GM21381 (cell line): ENCODE measurements around the gene AFAP1.

Experiments used
- ATAC-seq: cut with Tn5 transposase; IDR thresholded peaks from one replicate; pipeline ENCODE4 v1.9.1; 2021; ENCODE audit warnings: mild to moderate bottlenecking, moderate library complexity; ENCODE audit not compliant: unreplicated experiment

AFAP1 gene

DNA sequence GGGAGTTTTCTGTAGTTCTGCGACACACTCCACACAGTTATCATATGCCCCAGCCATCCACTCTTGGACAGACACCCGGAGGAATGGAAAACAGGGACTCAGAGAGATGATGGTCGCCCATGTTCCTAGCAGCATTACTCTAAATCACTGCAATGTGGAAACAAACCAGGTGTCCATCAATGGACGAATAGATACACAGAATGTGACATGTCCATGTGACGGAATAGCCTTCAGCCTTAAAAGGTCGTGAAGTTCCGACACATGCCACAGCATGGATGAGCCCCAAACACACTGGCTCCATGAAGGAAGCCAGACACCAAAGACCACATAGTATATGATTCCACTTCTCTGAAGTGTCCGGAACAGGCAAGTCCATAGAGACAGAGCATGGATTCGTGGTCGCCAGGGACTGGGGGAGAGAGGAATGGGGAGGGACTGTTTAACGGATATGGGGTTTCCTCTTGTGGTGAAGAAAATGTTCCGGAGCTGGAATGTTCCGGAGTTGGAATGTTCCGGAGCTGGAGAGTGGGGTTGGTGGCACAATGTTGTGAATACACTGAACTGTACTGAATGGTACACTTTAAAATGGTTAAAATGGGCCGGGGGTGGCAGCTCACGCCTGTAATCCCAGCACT lies 28.7 kb upstream of the AFAP1 start:
- no peak for ATAC-seq

- ATAC-seq = no peak
Measured at GRCh38 chr4:7967501-7968261, 28.0 kb upstream of the AFAP1 start.

DNA sequence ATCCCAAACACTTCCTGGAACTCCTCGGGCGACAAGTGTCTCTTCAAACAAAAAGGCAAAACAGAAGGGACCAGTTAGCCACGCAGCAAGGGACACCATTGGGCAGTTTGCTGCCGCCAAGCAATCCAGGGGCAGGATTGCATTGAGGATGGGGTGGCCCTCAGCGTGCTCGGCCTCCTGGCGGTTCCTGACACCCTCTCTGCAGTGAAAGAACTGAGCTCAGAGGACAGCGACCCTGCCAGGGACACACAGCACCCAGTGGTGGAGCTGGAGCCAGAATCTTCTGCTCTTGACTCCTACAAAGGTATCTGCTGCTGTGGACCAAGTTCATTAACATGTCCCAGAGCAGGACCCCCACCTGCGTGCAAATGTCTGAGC lies 27.4 kb upstream of the AFAP1 start:
- no peak for ATAC-seq

GRCh38 chr4:7966281-7967062 lies 26.8 kb upstream of the AFAP1 start:
- no peak for ATAC-seq

DNA sequence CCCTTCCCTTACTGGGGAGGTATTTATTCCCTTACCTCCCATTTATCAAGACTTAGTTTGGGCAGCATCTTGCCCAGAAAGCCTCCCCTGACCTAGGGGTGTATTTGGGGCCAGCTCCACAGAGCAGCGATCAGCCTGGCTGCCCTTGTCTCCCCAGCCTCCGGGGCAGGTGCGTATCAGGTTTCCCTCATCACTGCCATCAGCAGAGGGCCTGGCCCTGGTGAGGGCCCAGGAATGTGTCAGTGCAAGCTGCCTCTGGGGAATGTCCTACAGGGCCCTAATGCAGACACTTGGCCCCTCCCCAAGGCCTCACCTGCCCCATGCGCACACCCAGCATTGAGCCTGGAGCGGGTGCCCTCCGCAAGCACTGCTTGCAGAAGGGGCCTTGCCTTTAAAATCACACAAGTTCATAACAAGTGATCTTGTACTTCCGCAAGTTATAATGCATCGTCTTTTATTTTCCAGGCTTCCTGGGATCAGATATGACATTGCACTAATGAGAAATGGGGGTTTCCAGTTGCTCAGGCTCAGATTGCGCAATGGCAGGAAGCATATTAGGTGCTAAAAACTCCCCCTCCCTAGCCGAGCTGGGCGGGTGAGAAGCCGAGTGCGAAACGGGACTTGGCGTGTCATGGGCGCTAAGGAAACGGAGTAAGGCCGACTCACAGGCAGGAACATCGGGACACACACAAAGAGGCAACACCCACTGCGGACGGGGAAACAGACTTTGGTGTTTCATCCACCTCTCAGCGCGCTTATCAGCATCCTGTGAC lies 25.4 kb upstream of the AFAP1 start:
- no peak for ATAC-seq

DNA sequence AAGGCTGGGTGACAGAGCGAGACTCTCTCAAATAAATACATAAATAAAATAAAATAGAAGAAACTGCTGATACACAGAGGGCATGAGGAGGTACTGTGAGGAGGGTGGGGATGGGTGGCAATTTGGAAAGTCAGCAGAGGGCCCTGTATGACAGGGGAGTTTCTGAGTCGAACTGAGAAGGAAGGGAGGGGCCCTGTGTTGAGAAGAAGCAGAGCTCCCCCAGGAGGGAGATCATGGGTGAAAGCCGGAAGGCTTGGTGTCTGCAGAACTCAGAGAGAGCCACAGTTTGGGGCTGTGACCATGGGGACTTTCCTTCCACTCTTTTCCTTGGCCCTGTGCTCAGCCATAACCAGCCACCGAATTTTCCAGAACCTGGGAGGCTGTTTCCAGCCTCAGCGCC lies 24.8 kb upstream of the AFAP1 start:
- ATAC-seq = no peak

DNA sequence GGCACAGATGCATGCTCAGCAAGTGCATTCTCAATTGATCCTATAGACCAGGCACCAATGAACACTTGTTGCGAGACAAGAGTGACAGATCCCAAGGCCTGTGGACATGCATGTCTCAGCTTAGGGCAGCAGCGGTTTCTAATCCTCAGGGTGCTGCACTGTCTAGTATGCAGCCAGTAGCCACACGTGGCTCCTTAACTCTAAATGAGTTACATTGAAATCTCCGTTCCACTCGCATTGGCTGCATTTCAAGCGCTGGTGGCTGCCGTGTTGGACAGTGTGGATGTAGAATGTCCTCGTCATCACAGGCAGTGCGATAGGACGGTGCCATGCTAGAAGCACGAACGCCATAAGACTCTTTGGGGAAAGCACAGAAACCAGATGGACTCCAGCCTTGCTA lies 24.0 kb upstream of the AFAP1 start:
- no peak for ATAC-seq

DNA sequence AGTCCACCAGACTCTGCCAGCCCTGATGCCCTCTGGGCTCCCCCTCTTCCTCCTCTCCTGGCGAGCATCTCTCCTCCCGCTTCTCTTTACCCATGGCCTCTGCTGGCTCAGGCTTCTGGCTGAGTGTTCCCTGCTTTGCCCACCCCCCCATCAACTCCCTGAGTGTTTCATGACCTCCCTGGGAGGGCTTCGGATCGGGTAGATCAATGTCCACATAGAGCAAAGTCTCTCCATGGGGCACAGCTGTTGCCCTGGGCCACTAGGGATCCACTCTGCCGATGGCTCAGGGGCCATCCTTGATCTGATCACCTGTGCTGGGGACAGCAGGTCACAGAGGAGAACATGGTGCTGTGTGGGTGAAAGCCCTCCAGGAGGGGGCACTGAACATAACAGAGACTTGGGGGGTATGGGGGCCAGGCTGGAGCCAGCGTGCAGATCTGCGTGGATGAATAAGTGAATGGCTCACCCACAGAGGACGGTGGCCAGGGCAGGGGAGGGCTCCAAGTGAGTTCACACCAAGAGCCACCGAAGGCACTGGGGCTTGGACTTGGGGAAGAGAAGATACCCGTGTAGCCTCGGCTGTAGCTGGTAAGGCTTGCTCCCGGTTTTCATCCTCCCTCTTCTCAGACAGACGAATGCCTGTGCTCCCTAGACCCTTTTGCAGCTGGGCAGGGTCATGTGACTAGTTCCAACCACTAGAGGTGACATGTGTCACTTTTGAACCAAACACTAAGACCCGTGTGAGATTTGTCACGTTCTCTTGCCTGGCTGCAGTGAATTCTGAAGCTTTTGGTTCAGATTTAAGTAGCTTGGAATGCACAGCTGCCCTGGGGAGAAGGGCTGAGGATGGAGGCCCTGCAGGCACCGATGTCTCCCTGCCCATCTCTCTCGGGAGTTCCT lies 23.2 kb upstream of the AFAP1 start:
- ATAC-seq = no peak

DNA sequence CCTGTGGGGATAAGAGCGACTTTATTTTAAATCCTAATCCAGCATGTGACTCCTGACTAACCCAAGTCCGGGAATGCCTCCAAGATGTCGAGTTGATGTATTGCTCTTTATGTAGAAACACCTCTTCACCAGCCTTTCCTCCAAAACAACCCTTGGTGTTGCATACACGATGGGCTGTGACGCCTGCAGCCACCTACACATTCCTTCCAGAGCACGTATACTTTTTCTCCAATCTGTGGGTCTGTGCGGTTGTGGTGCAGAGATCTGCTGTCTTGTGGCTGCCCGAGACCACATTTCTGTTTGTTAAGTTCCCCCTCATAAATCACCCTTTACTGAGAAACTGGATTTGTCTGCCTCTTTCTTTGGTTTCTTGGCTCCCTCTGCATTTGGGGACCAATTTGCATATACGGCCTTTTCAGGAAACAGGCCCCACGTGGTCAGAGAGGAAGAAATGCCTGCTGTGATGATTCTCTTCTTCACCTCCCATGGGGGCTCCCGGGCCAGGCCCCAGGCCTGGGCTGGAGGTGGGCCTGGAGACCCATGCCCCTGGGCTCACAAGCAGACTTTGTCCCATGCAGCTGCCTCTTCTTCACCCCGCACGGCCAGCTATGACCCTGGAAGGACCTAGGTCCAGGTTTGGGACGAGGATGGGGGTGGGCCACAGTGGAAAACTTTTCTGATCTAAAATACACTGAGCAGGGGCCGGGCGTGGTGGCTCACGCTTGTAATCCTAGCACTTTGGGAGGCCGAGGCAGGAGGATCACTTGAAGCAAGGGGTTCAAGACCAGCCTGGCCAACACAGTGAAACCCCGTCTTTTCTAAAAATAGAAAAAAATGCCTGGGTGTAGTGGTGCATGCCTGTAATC lies 21.4 kb upstream of the AFAP1 start:
- peak; percentile 47 for ATAC-seq

DNA sequence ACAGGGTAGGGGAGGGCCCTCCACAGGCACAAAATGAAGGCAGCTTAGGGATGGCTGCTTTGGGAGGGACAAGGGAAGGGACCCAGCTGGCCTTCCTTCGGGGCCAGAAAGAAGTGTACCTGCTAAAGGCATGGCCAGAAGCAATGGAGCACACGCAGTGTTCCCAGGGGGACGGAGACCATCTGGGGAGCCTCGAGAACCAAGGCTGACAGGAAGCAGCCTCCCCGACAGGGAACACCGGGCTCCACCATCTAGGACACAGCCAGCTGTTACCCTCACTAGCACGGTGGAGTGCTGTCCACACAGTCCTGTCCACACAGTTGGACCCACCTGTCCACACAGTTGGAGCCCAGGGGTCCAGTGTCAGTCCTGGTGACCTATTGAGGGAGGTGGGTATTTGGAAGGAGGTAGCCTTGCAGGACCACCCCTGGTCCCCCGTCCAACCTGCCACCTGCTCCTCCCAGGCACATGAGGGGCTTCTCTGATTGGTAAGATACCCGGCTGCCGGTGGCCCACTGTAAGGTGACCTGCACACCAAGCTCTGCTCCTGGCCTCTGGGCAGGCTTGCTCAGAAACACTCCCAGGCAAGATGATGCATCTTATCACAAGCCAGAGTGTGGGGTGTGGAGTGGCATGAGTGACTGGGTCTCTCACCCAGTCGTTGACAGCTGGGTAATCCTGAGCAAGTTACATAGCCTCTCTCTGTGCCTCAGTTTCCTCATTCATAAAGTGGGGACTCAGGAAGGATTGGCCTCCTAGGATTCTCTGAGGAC lies 20.5 kb upstream of the AFAP1 start:
- no peak for ATAC-seq

- no peak for ATAC-seq
Measured at GRCh38 chr4:7959078-7959477, 19.4 kb upstream of the AFAP1 start.

GRCh38 chr4:7956934-7957656 lies 17.4 kb upstream of the AFAP1 start:
- no peak for ATAC-seq

- ATAC-seq = no peak
Measured at GRCh38 chr4:7956270-7956808, 16.7 kb upstream of the AFAP1 start.

DNA sequence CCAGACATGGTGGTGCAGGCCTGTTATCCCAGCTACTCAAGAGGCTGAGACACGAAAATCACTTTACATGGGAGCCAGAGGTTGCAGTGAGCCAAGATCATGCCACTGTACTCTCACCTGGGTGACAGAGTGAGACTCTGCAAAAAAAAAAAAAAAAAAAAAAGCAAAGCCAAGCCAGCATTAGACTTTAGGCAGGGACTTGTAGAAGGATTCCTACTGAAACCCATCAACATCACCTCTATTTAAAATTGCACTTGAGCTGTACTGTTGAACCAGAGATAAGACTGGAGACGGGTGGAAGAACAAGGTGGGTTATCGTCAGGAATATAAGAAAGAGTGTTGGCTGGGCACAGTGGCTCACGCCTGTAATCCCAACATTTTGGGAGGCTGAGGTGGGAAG lies 15.7 kb upstream of the AFAP1 start:
- no peak for ATAC-seq

GRCh38 chr4:7952615-7953014 lies 13.0 kb upstream of the AFAP1 start:
- ATAC-seq = no peak

DNA sequence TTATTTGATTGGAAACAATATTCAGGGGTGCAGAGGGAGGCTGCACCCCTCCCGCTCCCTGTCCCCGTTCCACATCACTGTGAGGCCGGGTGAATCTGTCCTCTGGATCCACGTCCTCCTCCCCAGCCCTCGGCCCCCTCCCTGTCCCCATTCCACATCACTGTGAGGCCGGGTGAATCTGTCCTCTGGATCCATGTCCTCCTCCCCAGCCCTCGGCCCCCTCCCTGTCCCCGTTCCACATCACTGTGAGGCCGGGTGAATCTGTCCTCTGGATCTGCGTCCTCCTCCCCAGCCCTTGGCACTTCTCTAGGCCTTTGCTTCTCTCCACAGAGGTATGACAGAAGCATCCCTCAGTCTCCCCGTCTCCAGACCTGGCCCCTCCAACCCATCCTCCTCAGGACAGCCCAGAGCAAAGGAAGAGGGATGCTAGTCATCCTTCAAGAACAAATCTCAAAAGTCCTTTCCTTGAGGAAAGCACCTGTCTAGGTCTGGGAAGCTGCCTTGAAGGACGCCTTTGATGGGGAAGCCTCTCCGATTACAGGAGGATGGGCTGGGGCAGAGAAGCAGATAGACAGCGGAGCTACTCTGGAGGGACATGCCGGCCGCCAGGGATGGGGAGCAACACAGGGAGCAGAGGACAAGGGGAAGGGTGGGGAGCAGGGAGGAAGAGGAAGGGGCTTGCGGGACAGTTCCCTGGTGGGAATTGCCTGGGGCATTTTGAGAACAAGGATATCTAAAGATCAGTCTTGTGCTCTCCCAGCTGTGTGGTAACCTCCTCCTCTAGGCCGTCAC lies 10.8 kb upstream of the AFAP1 start:
- ATAC-seq = no peak

- no peak for ATAC-seq
Measured at GRCh38 chr4:7949759-7950158, 10.1 kb upstream of the AFAP1 start.
